Motor neuron (in vitro differentiated cells): Measurements from ENCODE around the gene TRAK1. TPM values are rescaled to one million over a fixed set of nuclear protein-coding genes. Genes with fewer than 3 reads are reported as not detected.

Experiments
- ATAC-seq, 8 experiments: fragments of 200-7000 bp; cut with Tn5 transposase; replicated peaks in 6 of 8; 2 replicates each; pipeline ENCODE4 v1.8.0; 2021; ENCODE audit warnings: mild to moderate bottlenecking in 8 of 8, moderate library complexity in 8 of 8
- H3K27ac ChIP-seq, 2 donors: fragments of 250-450 bp; sonication (Bioruptor Pico); 2 replicates each; pipeline ENCODE4 v1.9.0; 2021; ENCODE audit warnings: antibody characterized with exemption in 2 of 2, mild to moderate bottlenecking in 2 of 2, moderate library complexity in 1 of 2
- H3K4me1 ChIP-seq, 2 donors: fragments of 250-450 bp; sonication (Bioruptor Pico); replicated peaks in 1 of 2; 2 replicates each; pipeline ENCODE4 v1.6.1; 2021; ENCODE audit warnings: antibody characterized with exemption in 2 of 2, mild to moderate bottlenecking in 2 of 2, moderate library complexity in 1 of 2
- H3K4me3 ChIP-seq, 5 donors: fragments of 250-450 bp; sonication (Bioruptor Pico); 2 replicates each; pipeline ENCODE4 v1.9.0; 2021; ENCODE audit warnings: antibody characterized with exemption in 5 of 5, mild to moderate bottlenecking in 5 of 5, moderate library complexity in 4 of 5
- WGBS, 10 experiments: fragments of 450-650 bp; shearing (Covaris generic); methylation state at CpG; one replicate each; pipeline ENCODE4 v1.0.0; 2022; 5-methylcytosine and 5-hydroxymethylcytosine counted together
- in situ Hi-C, 9 experiments: fragments of 400-800 bp; cut with MboI; loops; one replicate each; pipeline ENCODE4 v1.15.0; 2021; ENCODE audit warnings: low sequenced_read_pairs in 9 of 9, low pct_unique_long_range_greater_than_20kb in 2 of 9; ENCODE audit not compliant: unreplicated experiment in 9 of 9
- total RNA-seq, 8 experiments: library from RNA; unstranded; fragments of 300-600 nt; gene quantifications; 2 replicates each; pipeline versions ENCODE4 v1.2.3 to v1.2.4, GENCODE V29; 2022

Gene TRAK1
- total RNA-seq, 8 experiments from 2014 or later: 20.2 to 46.5 (median 25.8) TPM

GRCh38 chr3:42122261-42123011, 31.3 kb downstream of the TRAK1 start:
- Histone ChIP-seq H3K27ac (no peak overlapping the region), H3K4me1 (no peaks in the 10 kb centered on the region), H3K4me3 (no peak overlapping the region)
- WGBS, 10 experiments: 50 to 100% (median 95%) methylated on average over 1 to 3 of the region's 4 CpGs; no CpG with 5 or more reads in 2 of the 10 experiments
- in situ Hi-C loops: loop anchor here in 4 of 9 experiments (25.0 kb wide), 3 partner anchors 90 to 210 kb away; no protein-coding TSS in a partner anchor
- ATAC-seq: peak in 3 of 8 experiments; percentile 67 to 76 (median 68)

DNA sequence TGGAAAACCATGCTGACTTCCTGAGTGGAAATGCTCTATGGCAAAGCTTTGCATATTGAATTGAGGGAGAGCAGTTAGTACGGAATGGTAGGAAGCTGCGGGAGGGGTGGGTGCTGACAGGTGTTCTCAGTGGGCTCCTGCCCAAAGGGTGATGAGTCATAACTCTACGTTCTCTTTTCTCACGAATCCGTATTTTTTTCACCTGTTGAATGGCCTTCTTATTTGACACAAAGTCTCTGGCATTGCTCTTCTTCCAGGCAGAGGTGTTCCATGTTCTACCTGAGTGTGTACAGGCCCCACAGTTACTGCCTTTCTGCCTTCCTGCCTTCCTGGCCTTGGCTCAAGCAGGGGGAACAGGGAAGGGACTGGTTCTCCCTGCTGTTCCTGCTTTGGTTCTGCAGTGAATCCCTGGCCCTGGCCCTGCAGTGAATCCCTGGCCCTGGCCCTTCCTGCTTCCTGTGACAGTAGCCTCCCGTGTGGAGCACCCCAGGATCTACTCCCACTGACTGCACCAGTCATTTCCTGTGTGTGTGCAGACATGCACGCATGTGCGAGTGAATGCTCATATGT, 31.9 kb downstream of the TRAK1 start:
- Histone ChIP-seq H3K4me1 (no peaks in the 10 kb centered on the region), H3K4me3 (no peak overlapping the region), H3K27ac (no peak overlapping the region)
- ATAC-seq: peak in 1 of 8 experiments; percentile 14
- 26 to 100% (median 86%) methylated on average over 1 to 6 of the region's 8 CpGs; no CpG with 5 or more reads in 1 of the 10 experiments for WGBS, 10 experiments
- in situ Hi-C loops: loop anchor here in 4 of 9 experiments (25.0 kb wide), 3 partner anchors 89 to 211 kb away; no protein-coding TSS in a partner anchor

- no peak overlapping the region for H3K4me3 ChIP-seq
These were observed 32.9 kb downstream of the TRAK1 start for GRCh38 chr3:42123824-42124658.

DNA sequence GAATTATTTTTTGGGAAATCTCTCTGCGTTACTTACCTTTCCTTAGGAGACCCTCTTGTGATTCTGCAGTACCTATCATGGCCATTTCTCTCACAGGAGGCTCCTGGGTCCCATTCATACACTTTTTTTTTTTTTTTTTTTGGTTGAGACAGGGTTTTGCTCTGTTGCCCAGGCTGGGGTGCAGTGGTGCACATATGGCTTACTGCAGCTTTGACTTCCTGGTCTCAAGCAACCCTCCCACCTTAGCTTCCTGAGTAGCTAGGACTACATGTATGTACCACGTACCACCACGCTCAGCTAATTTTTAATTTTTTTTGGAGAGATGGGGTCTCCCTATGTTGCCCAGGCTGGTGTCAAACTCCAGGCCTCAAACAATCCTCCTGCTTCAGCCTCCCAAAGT, 36.1 kb downstream of the TRAK1 start:
- Histone ChIP-seq H3K4me1 (no peaks in the 10 kb centered on the region), H3K27ac (no peak overlapping the region), H3K4me3 (no peak overlapping the region)
- in situ Hi-C loops: no loop called here
- 83 to 100% (median 100%) methylated on average over 1 to 3 of the region's 3 CpGs for whole genome bisulfite sequencing, 10 experiments
- no peak for ATAC-seq

More at GRCh38 chr3:42123824-42124658, 32.9 kb downstream of the TRAK1 start:
- H3K27ac ChIP-seq: no peak overlapping the region
- in situ Hi-C loops: loop anchor here in 4 of 9 experiments (25.0 kb wide), 3 partner anchors 88 to 212 kb away; no protein-coding TSS in a partner anchor
- no peaks in the 10 kb centered on the region for H3K4me1 ChIP-seq
- peak in 1 of 8 experiments; percentile 61 for ATAC-seq
- 82 to 100% (median 93%) methylated on average over 1 to 5 of the region's 5 CpGs; no CpG with 5 or more reads in 1 of the 10 experiments for WGBS, 10 experiments

DNA sequence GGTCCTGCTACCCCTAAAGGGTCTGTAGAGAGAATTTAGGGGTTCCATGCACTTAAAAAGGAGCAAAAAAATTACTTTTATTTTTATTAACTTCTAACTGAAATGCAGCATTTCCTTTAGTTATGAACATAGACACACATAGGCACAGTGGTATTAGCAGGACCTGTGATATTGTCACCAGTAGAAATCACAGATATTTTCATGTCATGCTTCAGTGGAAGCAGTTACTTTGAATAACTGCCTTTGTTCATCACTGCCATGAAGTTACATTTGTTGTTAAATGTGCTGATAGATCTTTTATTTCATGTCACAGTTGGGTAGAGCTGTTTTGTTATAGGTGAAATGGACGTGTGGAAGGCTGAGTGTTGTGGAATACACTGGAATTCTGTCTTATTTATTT, 37.4 kb downstream of the TRAK1 start:
- in situ Hi-C loops: no loop called here
- no peak for ATAC-seq

GRCh38 chr3:42129014-42129953, 38.1 kb downstream of the TRAK1 start:
- no peak for ATAC-seq
- 80 to 100% (median 92%) methylated on average over 3 to 15 of the region's 18 CpGs; no CpG with 5 or more reads in 1 of the 10 experiments for WGBS, 10 experiments
- in situ Hi-C loops: no loop called here
- no peak overlapping the region for H3K4me3 ChIP-seq
- no peaks in the 10 kb centered on the region for H3K4me1 ChIP-seq
- H3K27ac ChIP-seq: no peak overlapping the region

More for the DNA sequence above, 37.4 kb downstream of the TRAK1 start:
- Histone ChIP-seq H3K27ac (no peak overlapping the region), H3K4me3 (no peak overlapping the region), H3K4me1 (no peaks in the 10 kb centered on the region)
- WGBS, 10 experiments: 50 to 100% (median 83%) methylated on average over 1 of the region's 1 CpG; no CpG with 5 or more reads in 5 of the 10 experiments

- H3K4me1 ChIP-seq: no peaks in the 10 kb centered on the region
- no peak overlapping the region for H3K4me3 ChIP-seq
- 88 to 100% (median 100%) methylated on average over 1 of the region's 1 CpG; no CpG with 5 or more reads in 5 of the 10 experiments for WGBS, 10 experiments
- in situ Hi-C loops: no loop called here
- ATAC-seq: no peak
- no peak overlapping the region for H3K27ac ChIP-seq
These were observed 38.8 kb downstream of the TRAK1 start for GRCh38 chr3:42130007-42130328.

DNA sequence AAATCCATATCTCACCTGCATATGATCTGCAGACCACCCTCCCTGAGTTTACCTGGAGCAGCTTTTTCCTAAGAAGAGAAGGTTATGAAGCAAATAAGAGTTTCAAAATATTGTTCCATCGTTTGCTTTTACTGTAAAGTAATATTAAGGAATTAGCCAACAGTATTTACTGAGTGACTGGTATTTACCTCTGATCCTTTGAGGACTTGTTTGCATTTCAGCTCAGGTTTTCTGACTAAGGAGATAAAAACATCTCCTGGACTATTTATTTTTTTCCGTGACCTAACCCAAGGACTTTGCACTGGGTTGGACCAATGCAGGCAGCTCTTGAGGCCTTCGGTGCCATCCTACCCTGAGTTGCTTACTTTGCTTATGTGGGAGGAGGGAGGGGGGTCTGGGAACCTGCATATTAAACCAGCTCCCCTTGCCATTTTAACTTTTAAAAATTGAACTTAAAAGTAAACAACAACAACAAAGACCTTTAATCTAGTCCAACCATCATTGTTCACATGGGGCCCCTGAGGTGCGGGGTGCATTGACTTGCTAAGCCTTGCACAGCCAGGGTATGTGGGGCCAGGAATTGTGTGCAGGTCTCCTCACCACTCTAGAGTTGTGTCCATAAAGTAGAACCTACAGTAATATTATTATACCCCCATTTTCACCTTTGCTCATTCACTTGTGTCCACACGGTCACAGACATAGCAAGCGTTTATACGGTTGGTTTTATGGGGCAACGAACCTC, 39.3 kb downstream of the TRAK1 start:
- Histone ChIP-seq H3K4me1 (no peaks in the 10 kb centered on the region), H3K4me3 (no peak overlapping the region), H3K27ac (no peak overlapping the region)
- in situ Hi-C loops: no loop called here
- ATAC-seq: no peak
- 67 to 100% (median 96%) methylated on average over 3 to 8 of the region's 8 CpGs; no CpG with 5 or more reads in 2 of the 10 experiments for whole genome bisulfite sequencing, 10 experiments

DNA sequence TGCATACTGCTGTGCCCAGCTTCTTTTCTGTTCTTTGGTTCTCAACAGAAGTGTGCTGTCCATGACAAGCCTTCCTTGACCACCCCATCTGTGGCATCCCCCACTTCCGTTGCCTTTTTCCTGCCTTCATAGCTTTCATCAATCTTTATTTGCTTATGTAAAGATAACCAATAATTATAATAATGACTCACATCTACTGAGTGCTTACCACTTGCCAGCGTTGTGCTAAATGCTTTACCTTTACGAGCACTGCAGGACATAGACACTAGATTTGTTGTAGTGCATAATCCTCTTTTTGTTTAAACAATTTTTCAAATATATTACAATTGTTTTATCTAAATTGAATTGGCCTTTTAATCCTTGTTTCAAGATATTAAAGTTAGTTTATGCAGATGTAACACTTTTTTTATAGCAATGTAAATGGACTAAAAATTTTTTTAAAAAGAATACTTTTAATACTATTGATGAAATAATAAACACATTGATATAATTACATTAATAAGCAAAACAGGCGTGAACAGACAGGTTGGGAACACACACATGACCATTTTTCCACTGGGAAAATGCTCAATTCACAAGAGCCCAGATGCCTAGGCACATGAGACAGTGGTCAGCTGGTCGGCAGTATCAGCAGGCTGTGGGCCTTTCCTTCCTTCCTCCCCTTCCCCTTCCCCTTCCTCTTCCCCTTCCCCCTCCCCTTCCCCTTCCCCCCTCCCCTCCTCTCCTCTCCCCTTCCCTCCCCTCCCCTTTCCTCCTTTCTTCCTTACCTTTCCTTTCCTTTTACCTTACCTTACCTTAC, 42.5 kb downstream of the TRAK1 start:
- H3K4me3 ChIP-seq: no peak overlapping the region
- H3K4me1 ChIP-seq: no peaks in the 10 kb centered on the region
- WGBS, 10 experiments: 59 to 100% (median 92%) methylated on average over 3 to 4 of the region's 5 CpGs
- in situ Hi-C loops: no loop called here
- no peak for ATAC-seq
- H3K27ac ChIP-seq: no peak overlapping the region

- Histone ChIP-seq H3K4me1 (no peaks in the 10 kb centered on the region), H3K27ac (no peak overlapping the region), H3K4me3 (no peak overlapping the region)
- 80 to 100% (median 92%) methylated on average over 1 to 2 of the region's 3 CpGs; no CpG with 5 or more reads in 2 of the 10 experiments for WGBS, 10 experiments
- no peak for ATAC-seq
- in situ Hi-C loops: no loop called here
These were observed 43.8 kb downstream of the TRAK1 start for GRCh38 chr3:42134867-42135464.
